ENCODE data around the gene SGTA. TPM values are rescaled to one million over a fixed set of nuclear protein-coding genes. Genes with fewer than 3 reads are reported as not detected.

Gene SGTA
- total RNA-seq, 1 donor from 2014 or later: 29.8 TPM

- DNase-seq (ENCODE audit: low spot score in 2 of 2): no peak
- Histone ChIP-seq H3K36me3 (peaks cover 24 to 39% of the 10 kb centered on the region in 2 donors), H3K27ac (no peak overlapping the region), H3K4me3 (no peak overlapping the region), H3K4me1 (no peaks in the 10 kb centered on the region), H3K27me3 (no peaks in the 10 kb centered on the region), H3K9me3 (no peaks in the 10 kb centered on the region)
- intact Hi-C loops (cut with DNase I): no loop called here
- no peak for TF ChIP-seq CTCF (IDR thresholded peaks at IDR 0.05)
Measured at GRCh38 chr19:2798158-2798685, 15.1 kb upstream of the SGTA start.

- H3K27me3 ChIP-seq: no peaks in the 10 kb centered on the region
- intact Hi-C loops (cut with DNase I): no loop called here
- no peak overlapping the region for H3K27ac ChIP-seq
- TF ChIP-seq CTCF (IDR thresholded peaks at IDR 0.05): no peak
- no peaks in the 10 kb centered on the region for H3K4me1 ChIP-seq
- DNase-seq (ENCODE audit: low spot score in 2 of 2): no peak
- no peaks in the 10 kb centered on the region for H3K9me3 ChIP-seq
- H3K36me3 ChIP-seq: peaks cover 24 to 36% of the 10 kb centered on the region in 2 donors
- no peak overlapping the region for H3K4me3 ChIP-seq
Measured at GRCh38 chr19:2797280-2797679, 14.2 kb upstream of the SGTA start.

- H3K9me3 ChIP-seq: no peaks in the 10 kb centered on the region
- H3K27ac ChIP-seq: no peak overlapping the region
- intact Hi-C loops (cut with DNase I): no loop called here
- no peak for DNase-seq (ENCODE audit: low spot score in 2 of 2)
- H3K36me3 ChIP-seq: peaks cover 24 to 36% of the 10 kb centered on the region in 2 donors
- H3K4me3 ChIP-seq: no peak overlapping the region
- no peaks in the 10 kb centered on the region for H3K27me3 ChIP-seq
- no peak for TF ChIP-seq CTCF (IDR thresholded peaks at IDR 0.05)
- H3K4me1 ChIP-seq: no peaks in the 10 kb centered on the region
Measured at GRCh38 chr19:2796659-2797266, 13.7 kb upstream of the SGTA start.

- TF ChIP-seq CTCF (IDR thresholded peaks at IDR 0.05): no peak
- H3K9me3 ChIP-seq: no peaks in the 10 kb centered on the region
- no peak for DNase-seq (ENCODE audit: low spot score in 2 of 2)
- H3K27ac ChIP-seq: no peak overlapping the region
- H3K36me3 ChIP-seq: peaks cover 31% of the 10 kb centered on the region in 2 donors
- intact Hi-C loops (cut with DNase I): no loop called here
- no peak overlapping the region for H3K4me3 ChIP-seq
- H3K27me3 ChIP-seq: no peaks in the 10 kb centered on the region
- H3K4me1 ChIP-seq: no peaks in the 10 kb centered on the region
Measured at GRCh38 chr19:2795827-2796658, 13.0 kb upstream of the SGTA start.

- Histone ChIP-seq H3K9me3 (no peaks in the 10 kb centered on the region), H3K27me3 (no peaks in the 10 kb centered on the region), H3K36me3 (peaks cover 22 to 28% of the 10 kb centered on the region in 2 donors), H3K27ac (no peak overlapping the region), H3K4me3 (no peak overlapping the region), H3K4me1 (no peaks in the 10 kb centered on the region)
- DNase-seq (ENCODE audit: low spot score in 2 of 2): no peak
- TF ChIP-seq CTCF (IDR thresholded peaks at IDR 0.05): no peak
- intact Hi-C loops (cut with DNase I): no loop called here
Measured at GRCh38 chr19:2793577-2793976, 10.5 kb upstream of the SGTA start.

All from ascending aorta (tissue), 2 donors.